NOMO-1 treated with dmso at 0.1 percent for 144 hours (cell line): ENCODE results near the gene VOPP1.
A peak's percentile ranks its signal among the peaks of the same experiment; 100 is the strongest.

ENCODE experiments used
- DNase-seq: peaks from one replicate; lab custom pipeline; 2025; ENCODE audit not compliant: unreplicated experiment; lab: John Stamatoyannopoulos, UW

The VOPP1 gene

GRCh38 chr7:55533050-55533728, 39.1 kb downstream of the VOPP1 start:
- peak; percentile 49 for DNase-seq

- no peak for DNase-seq
Measured at GRCh38 chr7:55532150-55532917, 40.0 kb downstream of the VOPP1 start.

DNA sequence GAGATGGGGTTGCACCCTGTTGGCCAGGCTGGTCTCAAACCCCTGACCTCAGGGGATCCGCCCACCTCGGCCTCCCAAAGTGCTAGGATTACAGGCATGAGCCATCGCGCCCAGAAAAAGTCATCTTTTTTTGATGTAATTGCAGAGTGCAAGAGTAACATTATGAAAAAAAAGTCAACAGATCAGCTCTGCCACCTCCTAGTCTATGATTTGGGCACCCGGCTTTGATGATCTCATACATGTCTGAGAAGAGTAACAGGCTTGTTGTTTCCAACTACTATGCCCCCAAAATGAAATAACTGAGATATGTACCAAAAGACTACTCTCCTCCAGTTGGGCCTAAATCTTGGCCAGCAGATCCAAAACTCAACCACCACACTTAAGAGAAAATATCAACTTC, 40.8 kb downstream of the VOPP1 start:
- DNase-seq = no peak

- no peak for DNase-seq
Measured at GRCh38 chr7:55527307-55527706, 45.0 kb downstream of the VOPP1 start.

DNA sequence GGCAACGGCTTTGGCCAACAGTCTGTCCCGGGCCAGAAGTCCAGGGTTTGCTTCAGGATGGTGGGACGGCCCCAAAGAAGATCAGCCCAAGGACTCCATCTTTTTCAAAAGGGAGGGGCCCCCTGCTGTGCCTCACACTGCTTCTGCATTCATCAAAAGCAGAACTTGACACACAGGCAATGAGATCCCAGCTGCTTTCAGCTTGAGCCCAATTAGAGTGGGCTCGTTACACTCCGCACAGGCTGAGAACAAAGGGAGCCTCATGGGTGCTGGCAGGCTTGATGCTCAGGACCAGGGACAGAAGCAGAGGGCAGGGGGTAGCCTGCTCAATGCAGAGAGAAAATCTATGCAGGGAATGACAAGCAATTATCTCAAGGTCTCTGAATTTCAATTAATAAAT, 45.5 kb downstream of the VOPP1 start:
- DNase-seq = peak; percentile 11

GRCh38 chr7:55526329-55526728, 46.0 kb downstream of the VOPP1 start:
- DNase-seq = no peak

DNA sequence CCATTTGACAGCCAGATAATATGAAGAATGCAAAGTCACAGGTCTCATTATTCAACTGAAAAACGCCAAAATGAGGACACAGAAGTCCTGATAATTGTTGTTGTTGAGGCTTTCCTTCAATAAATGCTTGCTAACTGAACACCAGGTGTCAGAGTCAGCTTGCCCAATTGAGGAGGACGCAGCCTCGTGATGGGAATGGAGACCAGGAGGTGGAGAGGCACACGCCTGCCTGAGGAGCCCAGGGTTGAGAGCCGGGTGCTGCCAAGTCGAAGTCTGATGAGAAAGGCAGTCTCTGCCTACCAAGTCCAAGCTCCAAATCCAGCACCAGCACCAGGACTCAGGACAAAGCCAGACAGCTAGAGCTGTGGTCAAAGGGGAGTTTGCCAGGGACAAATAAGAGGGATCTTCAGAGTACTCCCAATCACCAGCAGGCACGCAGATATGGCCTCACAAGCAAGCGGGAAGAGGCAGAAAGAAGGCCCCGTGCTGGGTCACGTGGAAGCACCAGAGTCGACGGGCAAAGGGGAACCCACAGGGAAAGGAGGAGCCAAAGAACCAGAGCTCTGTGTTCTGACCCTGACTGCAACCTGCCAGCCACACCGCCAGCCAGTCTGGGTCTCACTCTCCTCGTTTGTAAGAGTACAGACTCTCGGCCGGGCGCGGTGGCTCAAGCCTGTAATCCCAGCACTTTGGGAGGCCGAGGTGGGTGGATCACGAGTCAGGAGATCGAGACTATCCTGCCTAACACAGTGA, 47.6 kb downstream of the VOPP1 start:
- no peak for DNase-seq

GRCh38 chr7:55523366-55523765, 48.9 kb downstream of the VOPP1 start:
- DNase-seq = no peak

GRCh38 chr7:55521917-55522902, 50.1 kb downstream of the VOPP1 start:
- DNase-seq = no peak

GRCh38 chr7:55521512-55521911, 50.8 kb downstream of the VOPP1 start:
- DNase-seq = no peak

- DNase-seq = no peak
Measured at GRCh38 chr7:55520426-55521140, 51.7 kb downstream of the VOPP1 start.

DNA sequence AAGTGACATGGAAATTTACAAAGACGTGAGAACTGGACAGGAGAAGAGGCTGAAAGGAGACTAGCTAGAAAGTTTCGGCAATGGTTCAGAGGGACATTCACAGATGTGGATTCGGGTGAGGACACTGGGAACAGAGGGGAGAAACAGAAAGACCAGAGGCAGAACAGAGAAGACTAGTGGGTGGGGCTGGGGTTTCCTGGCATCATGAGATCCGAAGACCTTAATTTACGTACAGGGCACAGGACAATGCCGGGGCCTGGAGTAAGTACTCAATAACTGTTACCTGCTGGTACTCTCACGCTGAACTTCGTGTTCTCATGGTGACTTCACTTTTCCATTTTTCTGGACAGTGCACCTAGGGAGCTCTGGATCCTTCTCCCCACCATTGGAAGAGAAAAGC, 53.5 kb downstream of the VOPP1 start:
- no peak for DNase-seq

DNA sequence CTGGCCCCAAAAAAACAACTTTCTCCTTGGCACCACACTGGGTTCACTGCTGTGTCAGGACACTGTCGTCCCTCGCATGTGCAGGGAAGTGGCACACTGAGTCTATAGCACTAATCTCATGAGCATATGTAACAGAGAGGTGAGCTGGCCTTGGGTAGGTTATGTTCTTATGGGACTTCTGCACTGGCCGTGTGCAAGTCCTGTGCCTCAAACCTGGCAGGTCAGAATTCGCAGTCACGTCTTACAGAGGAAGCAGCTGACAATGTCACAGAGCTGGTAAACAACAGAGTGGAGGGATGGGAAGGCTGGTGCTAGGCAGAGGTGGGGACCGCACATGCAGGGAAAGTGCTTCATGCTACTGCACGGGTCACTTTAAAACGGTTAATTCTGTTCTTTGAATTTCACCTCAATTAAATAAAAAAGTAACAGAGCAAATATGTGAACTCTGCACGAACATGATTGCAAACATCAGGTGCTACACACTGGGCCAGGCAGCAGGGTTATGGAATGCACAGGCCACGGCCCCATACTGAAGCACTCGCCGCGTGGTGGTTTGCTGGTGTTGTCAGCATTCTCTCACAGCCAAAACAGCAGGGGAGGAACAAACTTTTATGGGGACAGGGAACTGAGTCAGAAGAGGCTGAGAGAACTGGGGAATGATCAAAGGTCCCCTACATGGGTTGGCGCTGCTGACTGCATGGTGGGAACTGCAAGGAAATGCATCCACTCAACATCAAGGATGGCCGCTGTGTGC, 54.2 kb downstream of the VOPP1 start:
- DNase-seq = no peak

DNA sequence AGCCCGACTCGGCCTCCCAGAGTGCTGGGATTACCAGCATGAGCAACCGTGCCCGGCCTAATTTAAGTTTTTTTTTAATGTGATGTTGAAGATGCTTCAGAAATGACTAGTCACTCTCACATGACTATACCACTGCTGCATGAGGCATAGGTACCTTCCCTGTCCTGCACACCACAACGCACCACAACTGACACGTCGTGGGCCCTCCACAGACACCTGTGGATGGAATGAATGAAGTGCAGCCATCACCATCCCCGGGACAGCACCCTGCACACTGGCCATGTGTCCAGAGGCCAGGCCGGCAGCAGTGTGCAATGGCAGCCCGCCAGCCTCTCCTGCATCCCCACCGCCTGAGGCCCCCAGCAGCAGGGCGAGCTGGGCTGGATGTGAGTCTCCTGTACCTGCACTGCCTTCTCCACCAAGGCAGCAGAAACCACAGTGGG, 55.1 kb downstream of the VOPP1 start:
- DNase-seq = no peak

DNA sequence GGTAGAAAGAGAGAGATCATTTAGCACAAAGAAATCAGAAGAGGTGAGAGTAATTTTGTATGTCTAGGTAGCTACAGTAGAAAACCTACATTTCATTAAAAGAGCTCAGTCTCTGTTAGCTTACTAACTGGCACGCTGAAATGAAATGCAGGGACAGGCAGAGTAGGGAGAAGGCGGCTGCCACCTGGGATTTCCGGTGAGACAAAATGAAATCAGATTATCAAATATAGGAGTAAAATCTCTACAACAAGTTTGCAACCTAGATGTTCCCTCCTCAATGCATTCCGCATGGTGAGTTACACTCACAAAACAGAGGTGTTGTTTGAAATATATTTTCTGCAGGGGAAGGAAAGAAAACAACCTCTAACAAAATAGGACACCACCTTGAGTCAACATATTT, 55.9 kb downstream of the VOPP1 start:
- DNase-seq = no peak

- no peak for DNase-seq
Measured at GRCh38 chr7:55515569-55516279, 56.6 kb downstream of the VOPP1 start.

DNA sequence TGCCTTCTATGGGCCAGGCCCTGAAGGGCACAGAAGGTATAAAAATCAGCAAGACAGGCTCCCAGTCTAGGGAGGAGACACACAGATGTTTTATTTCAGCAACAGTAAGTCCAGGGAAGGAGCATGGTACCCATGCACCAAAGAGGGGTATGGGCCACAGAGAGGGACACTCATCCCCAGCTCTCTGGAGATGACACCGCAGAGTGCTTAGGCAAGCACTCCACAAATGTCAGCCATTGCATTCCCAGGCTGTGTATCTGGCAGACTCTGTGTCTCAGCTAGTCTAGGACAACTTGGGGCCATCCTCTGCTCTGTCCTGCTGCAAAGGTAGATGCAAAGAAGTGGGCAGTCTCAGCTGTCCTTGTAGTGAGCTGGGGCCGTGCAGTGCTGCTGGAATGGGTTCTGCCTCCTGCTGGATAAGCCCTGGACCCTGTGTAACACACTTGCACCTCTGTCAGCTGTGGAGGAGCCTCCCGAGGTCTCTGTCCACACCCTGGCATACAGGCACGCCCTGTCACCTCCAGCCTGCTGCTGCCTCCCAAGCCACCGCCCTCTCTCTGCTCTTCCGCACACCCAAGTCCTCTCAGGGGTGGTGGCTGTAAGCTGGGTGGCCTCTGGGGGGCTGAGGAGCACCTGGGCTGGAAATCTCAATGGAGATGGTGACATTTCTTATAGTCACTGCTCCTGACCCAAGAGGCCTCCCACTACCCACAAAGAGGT, 57.6 kb downstream of the VOPP1 start:
- DNase-seq = no peak

GRCh38 chr7:55513868-55514267, 58.4 kb downstream of the VOPP1 start:
- DNase-seq = no peak
